OCI-LY7 (cell line): ENCODE measurements around the gene MGRN1. TPM values are rescaled to one million over a fixed set of nuclear protein-coding genes. Genes with fewer than 3 reads are reported as not detected.

ENCODE experiments used
- BruUV-seq: library from RNA; stranded (reverse); fragments of 400-500 nt; replicated peaks from 2 replicates; lab custom pipeline; 2021; lab: Mats Ljungman, UMichigan
- CTCF ChIA-PET: fragments of 300-600 bp; sonication (Branson Sonifier 250); formaldehyde crosslinking; loops from one replicate; lab custom pipeline; 2022; ENCODE audit warnings: antibody characterized with exemption; ENCODE audit not compliant: unreplicated experiment; lab: Charles Lee
- POLR2A ChIA-PET: fragments of 300-600 bp; sonication (Branson Sonifier 250); formaldehyde crosslinking; loops from one replicate; lab custom pipeline; 2022; ENCODE audit warnings: antibody characterized with exemption; lab: Charles Lee
- DNase-seq: peaks from one replicate; pipeline ENCODE4 v3.0.0-alpha.2; 2015; ENCODE audit warnings: low spot score
- H2AFZ ChIP-seq: fragments of 200-600 bp; sonication (generic), shearing (Covaris generic); 2 replicates; pipeline ENCODE4 v1.6.1; 2014; ENCODE audit warnings: mild to moderate bottlenecking, antibody characterized with exemption, low read length, moderate library complexity
- H3K27ac ChIP-seq: fragments of 200-600 bp; sonication (generic); 2 replicates; pipeline ENCODE4 v1.5.1; 2014; ENCODE audit warnings: mixed run types, low read depth, mild to moderate bottlenecking, moderate library complexity, low read length, inconsistent platforms; ENCODE audit not compliant: poor library complexity, severe bottlenecking
- H3K36me3 ChIP-seq: fragments of 200-600 bp; sonication (generic); 2 replicates; pipeline ENCODE4 v1.6.1; 2014; ENCODE audit warnings: mild to moderate bottlenecking, antibody characterized with exemption, low read length, moderate library complexity, mixed read lengths; ENCODE audit not compliant: insufficient read depth
- H3K4me1 ChIP-seq: fragments of 200-600 bp; sonication (generic); 2 replicates; pipeline ENCODE4 v1.5.1; 2014; ENCODE audit warnings: mild to moderate bottlenecking, low read length; ENCODE audit not compliant: insufficient read depth, poor library complexity, severe bottlenecking
- H3K4me2 ChIP-seq: fragments of 200-600 bp; sonication (generic); 2 replicates; pipeline ENCODE4 v1.6.1; 2014; ENCODE audit warnings: mild to moderate bottlenecking, low read length
- H3K4me3 ChIP-seq: fragments of 200-600 bp; sonication (generic); 2 replicates; pipeline ENCODE4 v1.5.1; 2014; ENCODE audit warnings: mild to moderate bottlenecking, low read depth, low read length; ENCODE audit not compliant: poor library complexity, severe bottlenecking
- H3K79me2 ChIP-seq: fragments of 200-600 bp; sonication (generic); 2 replicates; pipeline ENCODE4 v1.6.1; 2016; ENCODE audit warnings: low read depth, mild to moderate bottlenecking, low read length, moderate library complexity, mixed read lengths; ENCODE audit not compliant: insufficient read depth
- H3K9me2 ChIP-seq: fragments of 200-600 bp; sonication (generic); 2 replicates; pipeline ENCODE4 v1.6.1; 2016; ENCODE audit warnings: mild to moderate bottlenecking, low read length, mixed read lengths; ENCODE audit not compliant: insufficient read depth
- H3K9me3 ChIP-seq: fragments of 200-600 bp; sonication (generic); 2 replicates; pipeline ENCODE4 v1.6.1; 2014; ENCODE audit warnings: mild to moderate bottlenecking, mixed run types, low read length, mixed read lengths
- H4K20me1 ChIP-seq: fragments of 200-600 bp; sonication (generic); 2 replicates; pipeline ENCODE4 v1.6.1; 2014; ENCODE audit warnings: mild to moderate bottlenecking, antibody characterized with exemption, low read length, moderate library complexity, mixed read lengths; ENCODE audit not compliant: insufficient read depth
- EZH2phosphoT487 ChIP-seq: fragments of 200-600 bp; sonication (generic); IDR thresholded peaks from 2 replicates; pipeline ENCODE4 v1.6.1; 2018; ENCODE audit warnings: low read depth, borderline replicate concordance, mild to moderate bottlenecking, mixed run types, antibody characterized with exemption, low read length, moderate library complexity, mixed read lengths
- intact Hi-C: fragments of 100-400 bp; cut with micrococcal nuclease; formaldehyde crosslinking; loops from one replicate; pipeline ENCODE4 v1.10.0; 2022; ENCODE audit not compliant: unreplicated experiment
- total RNA-seq, 2 experiments: library from RNA; depleted of rRNA in 1 of 2; stranded (reverse); fragments of >200 nt in 1 of 2; shearing (Covaris generic) in 1 of 2; gene quantifications; 2 replicates each; pipeline ENCODE4 v1.2.3, GENCODE V29; 2014 to 2022
- TF ChIP-seq, protein P1 (sequence below): fragments of 200-600 bp; sonication (generic); conservative IDR thresholded peaks from 2 replicates; pipeline ENCODE4 v1.5.1; 2014; ENCODE audit warnings: mild to moderate bottlenecking, antibody characterized with exemption, low read length, moderate library complexity, mixed read lengths

Gene MGRN1
- total RNA-seq, 2 experiments from 2014 or later = 14.1 to 43.1 TPM

DNA sequence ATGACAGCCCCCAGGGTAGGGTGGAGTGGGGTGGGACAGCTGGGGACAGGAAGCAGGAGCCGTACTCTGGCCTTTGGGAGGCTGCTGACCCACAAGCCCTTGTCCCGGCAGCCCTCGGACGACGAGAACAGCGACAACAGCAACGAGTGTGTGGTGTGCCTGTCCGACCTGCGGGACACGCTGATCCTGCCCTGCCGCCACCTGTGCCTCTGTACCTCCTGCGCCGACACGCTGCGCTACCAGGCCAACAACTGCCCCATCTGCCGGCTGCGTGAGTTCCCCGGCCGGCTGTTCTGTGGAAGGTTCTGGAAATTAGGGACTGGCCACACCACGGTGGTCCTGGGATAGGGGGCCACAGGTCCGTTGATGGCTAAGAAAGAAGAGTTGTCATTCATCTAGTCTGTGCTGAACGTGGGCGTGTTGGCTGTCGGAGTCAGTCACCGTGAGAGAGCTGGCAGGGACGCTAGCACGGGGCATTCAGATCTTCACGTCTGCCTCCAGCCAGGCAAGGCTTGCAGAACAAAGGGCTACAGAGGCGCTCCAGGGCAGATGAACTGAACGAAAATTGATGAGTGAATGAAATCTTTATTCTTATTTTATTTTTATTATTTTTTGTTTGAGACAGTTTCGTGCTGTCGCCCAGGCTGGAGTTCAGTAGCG is 48.9 kb downstream of the MGRN1 start:
- Histone ChIP-seq H3K9me2 (no peaks in the 10 kb centered on the region), H3K4me1 (no peaks in the 10 kb centered on the region), H2AFZ (no peak overlapping the region), H3K4me2 (no peak overlapping the region), H3K79me2 (no peaks in the 10 kb centered on the region), H3K4me3 (no peak overlapping the region), H4K20me1 (no peaks in the 10 kb centered on the region), H3K27ac (no peak overlapping the region), H3K9me3 (no peaks in the 10 kb centered on the region), H3K36me3 (peaks cover 8% of the 10 kb centered on the region)
- ChIA-PET POLR2A (no interaction called here), CTCF (no interaction called here)
- intact Hi-C loops = no loop called here
- no peak for DNase-seq
- TF ChIP-seq EZH2phosphoT487 = no peak
- TF ChIP-seq, protein P1, sequence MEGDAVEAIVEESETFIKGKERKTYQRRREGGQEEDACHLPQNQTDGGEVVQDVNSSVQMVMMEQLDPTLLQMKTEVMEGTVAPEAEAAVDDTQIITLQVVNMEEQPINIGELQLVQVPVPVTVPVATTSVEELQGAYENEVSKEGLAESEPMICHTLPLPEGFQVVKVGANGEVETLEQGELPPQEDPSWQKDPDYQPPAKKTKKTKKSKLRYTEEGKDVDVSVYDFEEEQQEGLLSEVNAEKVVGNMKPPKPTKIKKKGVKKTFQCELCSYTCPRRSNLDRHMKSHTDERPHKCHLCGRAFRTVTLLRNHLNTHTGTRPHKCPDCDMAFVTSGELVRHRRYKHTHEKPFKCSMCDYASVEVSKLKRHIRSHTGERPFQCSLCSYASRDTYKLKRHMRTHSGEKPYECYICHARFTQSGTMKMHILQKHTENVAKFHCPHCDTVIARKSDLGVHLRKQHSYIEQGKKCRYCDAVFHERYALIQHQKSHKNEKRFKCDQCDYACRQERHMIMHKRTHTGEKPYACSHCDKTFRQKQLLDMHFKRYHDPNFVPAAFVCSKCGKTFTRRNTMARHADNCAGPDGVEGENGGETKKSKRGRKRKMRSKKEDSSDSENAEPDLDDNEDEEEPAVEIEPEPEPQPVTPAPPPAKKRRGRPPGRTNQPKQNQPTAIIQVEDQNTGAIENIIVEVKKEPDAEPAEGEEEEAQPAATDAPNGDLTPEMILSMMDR = no peak
- no TSS peak for BruUV-seq

DNA sequence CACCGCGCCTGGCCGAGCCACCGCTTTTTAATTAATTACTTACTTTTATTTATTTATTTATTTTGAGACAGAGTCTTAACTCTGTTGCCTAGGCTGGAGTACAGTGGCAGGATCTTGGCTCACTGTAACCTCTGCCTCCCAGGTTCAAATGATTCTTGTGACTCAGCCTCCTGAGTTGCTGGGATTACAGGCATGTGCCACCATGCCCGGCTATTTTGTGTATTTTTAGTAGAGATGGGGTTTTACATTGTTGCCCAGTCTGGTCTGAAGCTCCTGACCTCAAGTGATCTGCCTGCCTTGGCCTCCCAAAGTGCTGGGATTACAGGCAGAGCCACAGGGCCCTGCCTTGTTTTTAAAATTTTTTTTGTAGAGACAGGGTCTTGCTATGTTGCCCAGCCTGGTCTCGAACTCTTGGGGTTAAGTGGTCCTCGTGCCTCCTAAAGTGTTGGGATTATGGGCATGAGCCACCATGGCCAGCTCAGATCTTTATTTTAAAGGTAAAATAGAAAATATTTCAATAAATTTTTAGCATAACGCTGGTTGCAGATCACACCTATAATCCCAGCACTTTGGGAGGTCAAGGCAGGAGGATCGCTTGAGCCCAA is 50.4 kb downstream of the MGRN1 start:
- no peaks in the 10 kb centered on the region for H3K79me2 ChIP-seq
- H4K20me1 ChIP-seq = no peaks in the 10 kb centered on the region
- no peak for TF ChIP-seq EZH2phosphoT487
- TF ChIP-seq, protein P1 = no peak
- no peaks in the 10 kb centered on the region for H3K4me1 ChIP-seq
- H3K4me2 ChIP-seq = no peak overlapping the region
- H3K4me3 ChIP-seq = no peak overlapping the region
- intact Hi-C loops = no loop called here
- no peaks in the 10 kb centered on the region for H3K9me2 ChIP-seq
- CTCF ChIA-PET = no interaction called here
- no peak overlapping the region for H2AFZ ChIP-seq
- H3K27ac ChIP-seq = no peak overlapping the region
- no TSS peak for BruUV-seq
- no peak for DNase-seq
- no peaks in the 10 kb centered on the region for H3K9me3 ChIP-seq
- POLR2A ChIA-PET = no interaction called here
- H3K36me3 ChIP-seq = no peaks in the 10 kb centered on the region
